Lower leg skin (tissue), 4 donors: ENCODE results near the gene PCGF2. TPM values are rescaled to one million over a fixed set of nuclear protein-coding genes. Genes with fewer than 3 reads are reported as not detected.

Experiments
- DNase-seq, 2 donors: peaks; one replicate each; pipeline ENCODE4 v3.0.0-alpha.2; 2019; ENCODE audit warnings: low spot score in 2 of 2
- H3K4me3 ChIP-seq: fragments of 200-600 bp; sonication (generic); 2 replicates; pipeline ENCODE4 v1.5.1; 2017; ENCODE audit warnings: mild to moderate bottlenecking, low read depth; ENCODE audit not compliant: poor library complexity, severe bottlenecking
- CTCF ChIP-seq, 3 donors: fragments of 450-650 bp; IDR thresholded peaks; one replicate each; pipeline ENCODE4 v1.5.1; 2016; ENCODE audit warnings: antibody characterized with exemption in 3 of 3, mild to moderate bottlenecking in 3 of 3, moderate library complexity in 2 of 3
- POLR2A ChIP-seq, 2 donors: fragments of 450-650 bp; IDR thresholded peaks; one replicate each; pipeline ENCODE4 v1.6.1; 2016 to 2017; ENCODE audit warnings: antibody characterized with exemption in 2 of 2, mild to moderate bottlenecking in 1 of 2, moderate library complexity in 1 of 2
- WGBS, 2 donors: methylation state at CpG; one replicate each; pipeline ENCODE4 v1.1.5; 2018; 5-methylcytosine and 5-hydroxymethylcytosine counted together
- intact Hi-C: fragments of 100-400 bp; cut with DNase I; formaldehyde crosslinking; loops from one replicate; pipeline ENCODE4 v1.15.0; 2023; ENCODE audit warnings: low total_unique reads
- total RNA-seq, 4 donors: library from RNA; depleted of rRNA; stranded (reverse); fragments of >200 nt; gene quantifications; one replicate each; pipeline ENCODE4 v1.1.0, GENCODE V29; 2016

The PCGF2 gene
- total RNA-seq, 4 donors from 2014 or later, result 7.5 to 11.4 (median 8.6) TPM

- no peak for TF ChIP-seq POLR2A (IDR thresholded peaks at IDR 0.05)
- no peak for TF ChIP-seq CTCF (IDR thresholded peaks at IDR 0.05)
- DNase-seq, result peak in 1 of 2 donors; percentile 89
- intact Hi-C loops, result no loop called here
Measured at GRCh38 chr17:38747463-38748148, 530 bp downstream of the PCGF2 start.

GRCh38 chr17:38746849-38747462 is 1.2 kb downstream of the PCGF2 start:
- WGBS, 2 donors, result 2 to 9% methylated on average over 18 of the region's 21 CpGs
- no peak for DNase-seq
- TF ChIP-seq CTCF (IDR thresholded peaks at IDR 0.05) (no peak), POLR2A (IDR thresholded peaks at IDR 0.05) (no peak)
- peak overlapping the region; percentile 77 for H3K4me3 ChIP-seq
- intact Hi-C loops, result no loop called here

More at GRCh38 chr17:38747463-38748148, 530 bp downstream of the PCGF2 start:
- WGBS, 2 donors, result 1% methylated on average over 33 to 60 of the region's 64 CpGs
- H3K4me3 ChIP-seq, result peak overlapping the region; percentile 77

GRCh38 chr17:38746004-38746848 is 1.9 kb downstream of the PCGF2 start:
- H3K4me3 ChIP-seq, result no peak overlapping the region
- 60 to 69% methylated on average over 8 of the region's 8 CpGs for WGBS, 2 donors
- intact Hi-C loops, result no loop called here
- no peak for TF ChIP-seq CTCF (IDR thresholded peaks at IDR 0.05)
- DNase-seq, result no peak

- WGBS, 2 donors, result 62 to 64% methylated on average over 4 of the region's 4 CpGs
- H3K4me3 ChIP-seq, result no peak overlapping the region
- TF ChIP-seq CTCF (IDR thresholded peaks at IDR 0.05) (no peak), POLR2A (IDR thresholded peaks at IDR 0.05) (no peak)
- DNase-seq, result no peak
- intact Hi-C loops, result no loop called here
Measured at GRCh38 chr17:38745545-38745944, 2.6 kb downstream of the PCGF2 start.

- intact Hi-C loops, result no loop called here
- WGBS, 2 donors, result 86 to 88% methylated on average over 4 of the region's 4 CpGs
- no peak overlapping the region for H3K4me3 ChIP-seq
- TF ChIP-seq POLR2A (IDR thresholded peaks at IDR 0.05) (no peak), CTCF (IDR thresholded peaks at IDR 0.05) (no peak)
- DNase-seq, result no peak
Measured at GRCh38 chr17:38743556-38744171, 4.5 kb downstream of the PCGF2 start.
